Uterus (tissue), 4 donors: ENCODE results near the gene RC3H1. TPM values are rescaled to one million over a fixed set of nuclear protein-coding genes. Genes with fewer than 3 reads are reported as not detected.
"Not testable (repeated sequence)": the region's sequence is repeated elsewhere in the genome, so short reads cannot be mapped to it uniquely, and the experiment has no call there.

Experiments
- DNase-seq, 2 donors: peaks; one replicate each; pipeline ENCODE4 v3.0.0-alpha.2; 2019 to 2020
- H3K27ac ChIP-seq, 2 donors: fragments of 200-600 bp; sonication (generic); 1 replicate in 1 of 2; 2 replicates in 1 of 2; pipeline ENCODE4 v1.5.1; 2016 to 2018
- H3K27me3 ChIP-seq, 2 donors: fragments of 200-600 bp; sonication (generic); one replicate each; pipeline ENCODE4 v1.5.1; 2018 to 2019; ENCODE audit warnings: control low read depth in 1 of 2
- H3K36me3 ChIP-seq, 2 donors: fragments of 200-600 bp; sonication (generic); one replicate each; pipeline ENCODE4 v1.5.1; 2019; ENCODE audit warnings: control low read depth in 1 of 2
- H3K4me1 ChIP-seq, 2 donors: fragments of 200-600 bp; sonication (generic); one replicate each; pipeline ENCODE4 v1.5.1; 2018 to 2019; ENCODE audit warnings: control low read depth in 1 of 2
- H3K4me3 ChIP-seq, 2 donors: fragments of 200-600 bp; sonication (generic); 1 replicate in 1 of 2; 2 replicates in 1 of 2; pipeline ENCODE4 v1.5.1; 2018 to 2019; ENCODE audit warnings: mild to moderate bottlenecking in 1 of 2
- H3K9me3 ChIP-seq, 2 donors: fragments of 200-600 bp; sonication (generic); one replicate each; pipeline ENCODE4 v1.5.1; 2019; ENCODE audit warnings: control low read depth in 1 of 2
- POLR2A ChIP-seq, 2 donors: fragments of 450-650 bp; IDR thresholded peaks; one replicate each; pipeline ENCODE4 v1.6.1; 2016; ENCODE audit warnings: antibody characterized with exemption in 2 of 2, mild to moderate bottlenecking in 1 of 2, moderate library complexity in 1 of 2
- intact Hi-C: fragments of 100-400 bp; cut with DNase I; formaldehyde crosslinking; loops from one replicate; pipeline ENCODE4 v1.15.1; 2023; ENCODE audit warnings: low total_unique reads
- total RNA-seq, 4 donors: library from RNA; depleted of rRNA in 3 of 4; stranded (reverse); fragments of >200 nt in 3 of 4; gene quantifications; one replicate each; pipeline versions ENCODE4 v1.1.0 to v1.2.4, GENCODE V29; 2014 to 2023
- TF ChIP-seq, protein P1 (sequence below), 4 experiments: fragments of 200-600 bp in 2 of 4; fragments of 450-650 bp in 2 of 4; sonication (generic) in 2 of 4; IDR thresholded peaks; one replicate each; pipeline ENCODE4 v1.5.1; 2016 to 2019; ENCODE audit warnings: antibody characterized with exemption in 4 of 4, mild to moderate bottlenecking in 2 of 4, moderate library complexity in 1 of 4
- donor health status: DM: yes; HTN: yes; CAD: no.

The RC3H1 gene
- total RNA-seq, 4 donors from 2014 or later = 15.9 to 45.7 (median 32.7) TPM

- Histone ChIP-seq H3K4me3 (no peak overlapping the region), H3K36me3 (no peaks in the 10 kb centered on the region), H3K27ac (no peak overlapping the region), H3K27me3 (no peaks in the 10 kb centered on the region), H3K9me3 (no peaks in the 10 kb centered on the region), H3K4me1 (no peaks in the 10 kb centered on the region)
- intact Hi-C loops = no loop called here
- no peak for DNase-seq
- TF ChIP-seq, protein P1, sequence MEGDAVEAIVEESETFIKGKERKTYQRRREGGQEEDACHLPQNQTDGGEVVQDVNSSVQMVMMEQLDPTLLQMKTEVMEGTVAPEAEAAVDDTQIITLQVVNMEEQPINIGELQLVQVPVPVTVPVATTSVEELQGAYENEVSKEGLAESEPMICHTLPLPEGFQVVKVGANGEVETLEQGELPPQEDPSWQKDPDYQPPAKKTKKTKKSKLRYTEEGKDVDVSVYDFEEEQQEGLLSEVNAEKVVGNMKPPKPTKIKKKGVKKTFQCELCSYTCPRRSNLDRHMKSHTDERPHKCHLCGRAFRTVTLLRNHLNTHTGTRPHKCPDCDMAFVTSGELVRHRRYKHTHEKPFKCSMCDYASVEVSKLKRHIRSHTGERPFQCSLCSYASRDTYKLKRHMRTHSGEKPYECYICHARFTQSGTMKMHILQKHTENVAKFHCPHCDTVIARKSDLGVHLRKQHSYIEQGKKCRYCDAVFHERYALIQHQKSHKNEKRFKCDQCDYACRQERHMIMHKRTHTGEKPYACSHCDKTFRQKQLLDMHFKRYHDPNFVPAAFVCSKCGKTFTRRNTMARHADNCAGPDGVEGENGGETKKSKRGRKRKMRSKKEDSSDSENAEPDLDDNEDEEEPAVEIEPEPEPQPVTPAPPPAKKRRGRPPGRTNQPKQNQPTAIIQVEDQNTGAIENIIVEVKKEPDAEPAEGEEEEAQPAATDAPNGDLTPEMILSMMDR (IDR thresholded peaks at IDR 0.05) = no peak
- no peak for TF ChIP-seq POLR2A (IDR thresholded peaks at IDR 0.05)
Observed at GRCh38 chr1:173946380-173946921, 75.7 kb downstream of the RC3H1 start.

DNA sequence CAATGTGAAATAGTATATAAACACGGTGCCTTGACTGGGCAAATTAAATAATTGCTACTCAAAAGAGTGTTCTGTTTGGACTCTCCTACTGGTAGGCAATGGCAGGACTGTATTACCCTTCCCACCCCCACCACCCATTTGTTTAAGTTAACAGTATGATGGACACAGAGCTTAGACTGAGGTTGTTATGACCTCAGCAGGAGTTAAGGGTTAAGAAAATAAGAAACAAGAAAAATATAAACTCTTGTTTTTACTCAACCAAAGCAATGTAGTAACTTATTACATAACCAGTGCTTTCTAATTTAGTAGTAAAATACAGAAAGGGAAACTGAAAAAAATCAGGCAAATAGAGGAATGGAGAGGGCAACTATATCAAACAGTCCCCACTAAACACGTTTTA is 85.1 kb downstream of the RC3H1 start:
- no peaks in the 10 kb centered on the region for H3K4me1 ChIP-seq
- no peak overlapping the region for H3K4me3 ChIP-seq
- H3K9me3 ChIP-seq = no peaks in the 10 kb centered on the region
- no peak for DNase-seq
- no peak overlapping the region for H3K27ac ChIP-seq
- no peaks in the 10 kb centered on the region for H3K27me3 ChIP-seq
- intact Hi-C loops = no loop called here
- H3K36me3 ChIP-seq = no peaks in the 10 kb centered on the region
- TF ChIP-seq, protein P1 (IDR thresholded peaks at IDR 0.05) = no peak
- no peak for TF ChIP-seq POLR2A (IDR thresholded peaks at IDR 0.05)

DNA sequence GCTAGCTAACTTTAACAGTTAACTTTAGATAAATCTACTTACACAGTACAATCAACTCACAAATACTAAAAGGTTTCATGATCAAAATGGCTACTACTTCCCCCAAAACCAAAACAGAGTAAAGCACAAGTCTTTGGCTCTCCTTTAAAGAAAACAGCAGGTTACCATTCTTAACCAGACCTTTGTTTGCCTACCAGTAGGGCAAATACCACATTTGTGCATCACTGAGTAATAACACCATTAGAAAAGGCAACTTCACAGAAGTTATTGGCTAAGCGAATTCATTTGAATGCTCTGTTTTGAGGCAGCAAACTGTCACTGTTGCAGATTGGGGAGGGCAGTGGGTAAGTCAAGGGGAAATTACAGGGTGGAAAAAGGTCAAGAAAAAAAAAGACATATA is 87.7 kb downstream of the RC3H1 start:
- Histone ChIP-seq H3K36me3 (no peaks in the 10 kb centered on the region), H3K9me3 (no peaks in the 10 kb centered on the region), H3K27me3 (no peaks in the 10 kb centered on the region), H3K4me1 (no peaks in the 10 kb centered on the region), H3K4me3 (no peak overlapping the region), H3K27ac (no peak overlapping the region)
- intact Hi-C loops = no loop called here
- no peak for TF ChIP-seq POLR2A (IDR thresholded peaks at IDR 0.05)
- TF ChIP-seq, protein P1 (IDR thresholded peaks at IDR 0.05) = no peak
- DNase-seq = no peak

DNA sequence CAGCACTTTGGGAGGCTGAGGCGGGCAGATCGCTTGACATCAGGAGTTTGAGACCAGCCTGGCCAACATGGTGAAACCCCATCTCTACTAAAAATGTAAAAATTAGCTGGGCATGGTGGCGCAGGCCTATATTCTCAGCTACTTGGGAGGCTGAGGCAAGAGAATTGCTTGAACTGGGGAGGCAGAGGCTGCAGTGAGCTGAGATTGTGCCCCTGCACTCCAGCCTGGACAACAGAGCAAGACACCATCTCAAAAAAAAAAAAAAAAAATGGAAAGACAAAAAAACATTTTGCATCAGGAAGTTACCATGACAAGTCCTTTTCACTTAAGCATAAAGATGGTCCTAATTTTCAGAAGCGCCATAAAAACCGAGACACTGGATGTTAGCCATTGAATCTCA is 91.6 kb downstream of the RC3H1 start:
- H3K9me3 ChIP-seq, H3K36me3 ChIP-seq, intact Hi-C loops, H3K4me1 ChIP-seq, H3K4me3 ChIP-seq, H3K27me3 ChIP-seq, H3K27ac ChIP-seq, DNase-seq: not testable (repeated sequence)

DNA sequence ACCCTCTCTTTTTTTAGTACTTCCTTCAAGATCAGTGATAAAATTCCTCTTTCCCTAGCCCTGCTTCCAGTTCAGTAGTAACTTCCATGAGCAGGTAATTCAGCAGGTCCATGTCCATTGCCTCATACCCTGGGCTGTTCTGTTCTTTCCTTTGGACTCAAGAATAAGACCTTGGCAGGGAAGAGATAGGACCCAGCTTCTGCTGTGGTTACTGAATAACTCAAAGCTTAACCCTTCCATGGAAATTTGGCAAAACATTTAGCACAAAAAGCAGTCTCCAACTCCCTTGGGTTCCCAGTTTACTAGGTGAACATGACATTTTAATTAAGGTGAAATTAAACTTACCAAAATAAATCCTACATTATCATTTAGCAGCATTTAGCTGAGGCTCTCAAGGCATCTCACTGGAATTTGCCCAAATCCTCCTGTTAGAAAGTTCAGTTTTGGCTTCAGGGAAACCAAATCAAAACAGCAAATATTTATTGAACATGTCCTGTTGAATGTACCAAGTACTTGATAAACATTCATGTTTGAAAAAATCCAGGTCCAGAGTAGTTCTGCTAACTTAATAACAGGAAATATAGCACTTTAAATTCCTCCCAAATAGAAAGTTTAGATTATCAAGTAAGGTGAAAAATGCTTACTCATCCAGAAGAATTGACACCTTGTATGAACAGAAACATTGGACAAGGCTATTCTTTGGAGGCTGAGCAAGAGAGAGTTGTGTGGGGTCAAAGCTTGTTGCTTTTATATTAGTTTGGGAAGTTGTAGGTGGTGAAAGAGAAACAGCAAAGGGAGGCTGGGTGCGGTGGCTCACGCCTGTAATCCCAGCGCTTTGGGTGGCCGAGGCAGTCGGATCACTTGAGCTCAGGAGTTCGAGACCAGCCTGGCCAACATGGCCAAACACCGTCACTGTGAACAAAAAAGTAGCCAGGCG is 96.6 kb downstream of the RC3H1 start:
- no peaks in the 10 kb centered on the region for H3K27me3 ChIP-seq
- H3K9me3 ChIP-seq = no peaks in the 10 kb centered on the region
- H3K27ac ChIP-seq = no peak overlapping the region
- no peak for DNase-seq
- H3K4me3 ChIP-seq = no peak overlapping the region
- intact Hi-C loops = no loop called here
- H3K4me1 ChIP-seq = no peaks in the 10 kb centered on the region
- TF ChIP-seq, protein P1 (IDR thresholded peaks at IDR 0.05) = no peak
- TF ChIP-seq POLR2A (IDR thresholded peaks at IDR 0.05) = no peak
- no peaks in the 10 kb centered on the region for H3K36me3 ChIP-seq
